ENCODE measurements around the gene MRPL58.

MRPL58 gene

DNA sequence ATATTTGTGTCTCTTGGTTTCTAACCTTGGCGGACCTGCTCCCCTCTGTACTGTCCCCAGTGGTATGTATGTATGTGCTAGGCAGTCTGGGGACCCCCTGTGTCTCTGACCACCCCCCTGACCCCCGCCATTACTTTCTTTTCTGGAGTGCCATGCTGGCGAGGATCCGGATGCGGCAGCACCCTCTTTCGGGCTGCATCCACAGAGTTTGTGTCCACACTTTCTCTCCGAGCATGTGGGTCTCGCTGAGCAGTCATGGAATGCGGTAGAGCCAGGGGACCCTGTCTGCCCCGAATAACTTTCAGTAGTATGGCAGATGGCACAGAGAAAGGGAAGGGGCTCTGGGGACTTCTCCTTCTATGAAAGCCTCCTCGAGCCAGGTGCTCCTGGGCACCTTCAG is 51.6 kb downstream of the MRPL58 start:
- TF ChIP-seq, protein P1, sequence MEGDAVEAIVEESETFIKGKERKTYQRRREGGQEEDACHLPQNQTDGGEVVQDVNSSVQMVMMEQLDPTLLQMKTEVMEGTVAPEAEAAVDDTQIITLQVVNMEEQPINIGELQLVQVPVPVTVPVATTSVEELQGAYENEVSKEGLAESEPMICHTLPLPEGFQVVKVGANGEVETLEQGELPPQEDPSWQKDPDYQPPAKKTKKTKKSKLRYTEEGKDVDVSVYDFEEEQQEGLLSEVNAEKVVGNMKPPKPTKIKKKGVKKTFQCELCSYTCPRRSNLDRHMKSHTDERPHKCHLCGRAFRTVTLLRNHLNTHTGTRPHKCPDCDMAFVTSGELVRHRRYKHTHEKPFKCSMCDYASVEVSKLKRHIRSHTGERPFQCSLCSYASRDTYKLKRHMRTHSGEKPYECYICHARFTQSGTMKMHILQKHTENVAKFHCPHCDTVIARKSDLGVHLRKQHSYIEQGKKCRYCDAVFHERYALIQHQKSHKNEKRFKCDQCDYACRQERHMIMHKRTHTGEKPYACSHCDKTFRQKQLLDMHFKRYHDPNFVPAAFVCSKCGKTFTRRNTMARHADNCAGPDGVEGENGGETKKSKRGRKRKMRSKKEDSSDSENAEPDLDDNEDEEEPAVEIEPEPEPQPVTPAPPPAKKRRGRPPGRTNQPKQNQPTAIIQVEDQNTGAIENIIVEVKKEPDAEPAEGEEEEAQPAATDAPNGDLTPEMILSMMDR (IDR thresholded peaks at IDR 0.05), result no peak
- Histone ChIP-seq H3K4me1 (peaks cover 0 to 11% (median under 1%) of the 10 kb centered on the region in 4 donors), H3K9me3 (no peaks in the 10 kb centered on the region), H3K27me3 (no peaks in the 10 kb centered on the region), H3K36me3 (peaks cover 25 to 68% (median 52%) of the 10 kb centered on the region in 3 donors), H3K27ac (no peak overlapping the region), H3K4me3 (no peak overlapping the region)
- DNase-seq, result no peak
- intact Hi-C loops (cut with DNase I; ENCODE audit: low total_unique reads), result no loop called here

DNA sequence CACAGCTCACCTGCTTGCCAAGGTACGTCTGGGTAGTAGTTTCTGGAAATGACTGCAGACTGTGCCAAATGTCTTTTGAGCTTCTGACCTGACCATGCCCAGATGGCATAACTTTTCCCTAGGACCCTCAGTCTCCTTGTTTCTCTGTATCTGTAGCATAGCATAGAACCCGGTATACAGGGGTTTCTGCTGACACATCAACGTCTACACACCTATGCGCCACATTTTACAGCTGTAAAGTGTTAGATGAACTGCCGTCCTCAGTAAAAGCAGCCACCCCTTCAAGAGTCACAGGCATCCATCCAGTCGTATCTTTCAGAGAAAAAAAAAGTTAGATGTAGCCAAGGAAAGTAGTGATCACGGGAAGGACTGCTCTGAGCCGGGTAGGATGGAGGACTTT is 52.0 kb downstream of the MRPL58 start:
- TF ChIP-seq, protein P1 (IDR thresholded peaks at IDR 0.05), result no peak
- Histone ChIP-seq H3K4me1 (peaks cover 0 to 11% (median under 1%) of the 10 kb centered on the region in 4 donors), H3K36me3 (peaks cover 23 to 64% (median 50%) of the 10 kb centered on the region in 3 donors), H3K4me3 (no peak overlapping the region), H3K27ac (no peak overlapping the region), H3K9me3 (no peaks in the 10 kb centered on the region), H3K27me3 (no peaks in the 10 kb centered on the region)
- intact Hi-C loops (cut with DNase I; ENCODE audit: low total_unique reads), result no loop called here
- DNase-seq, result no peak

DNA sequence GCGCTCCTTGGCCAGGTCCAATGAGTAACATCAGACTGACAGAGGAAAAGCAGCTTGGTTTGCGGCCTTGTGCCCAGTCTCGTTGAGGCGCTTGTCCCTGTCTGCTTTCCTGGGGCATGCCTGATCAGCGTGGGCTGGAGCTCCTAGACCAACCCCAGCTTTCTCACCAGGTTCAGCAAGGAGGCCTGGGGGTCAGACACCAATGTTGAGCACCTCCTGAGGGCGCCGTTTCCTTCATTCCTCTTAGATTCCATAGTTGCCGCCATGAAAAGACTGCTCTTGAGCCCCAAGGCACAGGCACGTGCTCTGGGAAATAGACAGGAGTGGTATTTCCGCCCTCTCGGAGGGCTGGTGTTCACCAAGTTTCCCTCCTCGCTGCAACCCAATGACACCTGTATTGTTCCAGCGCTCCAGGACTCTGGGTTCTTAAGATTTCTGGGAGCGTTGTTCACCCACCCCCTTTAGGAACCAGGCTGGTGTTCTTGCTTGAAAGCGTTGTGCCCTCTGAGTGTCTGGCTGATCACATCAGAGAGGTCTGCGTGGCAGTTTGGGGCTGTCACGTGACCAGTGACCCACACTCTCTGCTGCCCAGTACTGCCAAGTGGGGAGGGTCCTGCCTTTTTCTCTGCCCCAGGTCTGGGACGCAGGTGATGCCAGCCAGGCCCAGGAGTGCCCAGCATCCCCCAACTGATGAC is 52.5 kb downstream of the MRPL58 start:
- DNase-seq, result no peak
- H3K4me3 ChIP-seq, result no peak overlapping the region
- H3K36me3 ChIP-seq, result peaks cover 19 to 59% (median 46%) of the 10 kb centered on the region in 3 donors
- H3K27ac ChIP-seq, result no peak overlapping the region
- intact Hi-C loops (cut with DNase I; ENCODE audit: low total_unique reads), result no loop called here
- no peaks in the 10 kb centered on the region for H3K9me3 ChIP-seq
- H3K4me1 ChIP-seq, result peaks cover 0 to 5% (median under 1%) of the 10 kb centered on the region in 4 donors
- H3K27me3 ChIP-seq, result no peaks in the 10 kb centered on the region
- TF ChIP-seq, protein P1 (IDR thresholded peaks at IDR 0.05), result no peak

DNA sequence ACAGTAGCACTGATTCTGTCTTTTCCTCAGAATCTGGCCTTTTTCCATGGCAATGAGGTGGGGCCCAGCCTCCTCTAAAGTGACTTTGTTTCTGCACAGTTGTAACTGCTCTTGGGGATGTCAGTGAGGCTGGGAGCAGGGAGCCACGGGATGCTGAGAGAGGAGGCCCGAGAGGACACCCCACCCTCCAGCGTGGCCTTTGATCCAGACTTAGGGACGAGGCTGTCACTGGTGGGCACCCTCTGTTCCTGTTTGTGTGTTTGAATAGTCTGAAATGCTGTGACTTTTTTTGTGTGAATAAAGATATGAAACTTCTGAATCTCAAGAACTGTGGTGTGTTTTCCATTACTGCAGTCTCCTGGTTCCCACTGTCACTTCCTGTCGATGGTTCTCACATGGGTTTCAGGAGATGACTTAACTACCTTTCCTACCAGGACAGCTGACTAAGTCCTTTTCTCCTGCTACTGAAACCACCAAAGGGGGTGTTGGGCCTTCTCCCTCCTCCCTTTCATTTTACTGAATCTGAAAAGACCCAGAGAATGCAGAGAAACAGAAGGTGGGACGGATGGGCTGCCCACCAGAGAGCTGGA is 53.2 kb downstream of the MRPL58 start:
- Histone ChIP-seq H3K4me1 (no peaks in the 10 kb centered on the region), H3K36me3 (peaks cover 19 to 53% (median 41%) of the 10 kb centered on the region in 3 donors), H3K27me3 (no peaks in the 10 kb centered on the region), H3K4me3 (no peak overlapping the region), H3K9me3 (no peaks in the 10 kb centered on the region), H3K27ac (no peak overlapping the region)
- TF ChIP-seq, protein P1 (IDR thresholded peaks at IDR 0.05), result no peak
- no peak for DNase-seq
- intact Hi-C loops (cut with DNase I; ENCODE audit: low total_unique reads), result no loop called here

DNA sequence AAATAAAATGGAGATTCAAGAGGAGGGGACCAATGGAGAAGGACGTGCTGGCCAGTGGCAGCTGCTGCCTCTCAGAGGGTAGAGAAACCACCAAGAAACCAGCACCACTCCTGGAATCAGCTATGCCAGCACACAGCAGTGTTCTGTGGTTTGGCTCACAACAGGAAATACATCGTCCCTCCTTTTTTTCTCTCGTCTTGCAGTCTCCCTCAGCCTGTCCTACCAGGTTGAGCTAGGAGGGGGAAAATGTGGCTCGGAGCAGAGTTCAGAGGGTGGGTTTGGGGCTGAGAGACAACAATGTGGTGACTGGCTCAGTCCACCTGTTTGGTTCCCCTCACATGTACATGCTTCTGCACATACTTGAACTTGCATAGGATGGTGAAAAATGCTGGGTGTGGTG is 55.4 kb downstream of the MRPL58 start:
- Histone ChIP-seq H3K27ac (no peak overlapping the region), H3K4me3 (no peak overlapping the region), H3K9me3 (no peaks in the 10 kb centered on the region), H3K36me3 (peaks cover 16 to 31% (median 21%) of the 10 kb centered on the region in 3 donors), H3K4me1 (no peaks in the 10 kb centered on the region), H3K27me3 (no peaks in the 10 kb centered on the region)
- TF ChIP-seq, protein P1 (IDR thresholded peaks at IDR 0.05), result no peak
- intact Hi-C loops (cut with DNase I; ENCODE audit: low total_unique reads), result no loop called here
- DNase-seq, result no peak
